WTC11 (cell line): ENCODE data around the gene MED15. TPM values are rescaled to one million over a fixed set of nuclear protein-coding genes. Genes with fewer than 3 reads are reported as not detected.

Experiments
- ATAC-seq: fragments of 200-7000 bp; cut with Tn5 transposase; 2 replicates; pipeline ENCODE4 v1.10.0; 2021; ENCODE audit warnings: mild to moderate bottlenecking, moderate library complexity
- CTCF ChIA-PET: fragments of 300-600 bp; sonication (Branson Sonifier 250); formaldehyde crosslinking; loops from one replicate; lab custom pipeline; 2021; ENCODE audit warnings: antibody characterized with exemption; lab: Charles Lee
- POLR2A ChIA-PET: fragments of 350-600 bp; sonication (Branson Sonifier 250); formaldehyde crosslinking; loops from one replicate; lab custom pipeline; 2021; ENCODE audit warnings: antibody characterized with exemption; lab: Charles Lee
- DNase-seq: peaks from one replicate; pipeline ENCODE4 v3.0.0; 2021; ENCODE audit warnings: low spot score
- H3K27ac Mint-ChIP-seq: 2 replicates; pipeline ENCODE4 v1.8.0; 2021; ENCODE audit warnings: mixed read lengths
- H3K27me3 Mint-ChIP-seq: 2 replicates; pipeline ENCODE4 v1.8.0; 2021; ENCODE audit warnings: low read depth, mild to moderate bottlenecking, moderate library complexity, mixed read lengths
- H3K36me3 Mint-ChIP-seq: 2 replicates; pipeline ENCODE4 v1.8.0; 2021; ENCODE audit warnings: mixed read lengths
- H3K4me1 Mint-ChIP-seq: 2 replicates; pipeline ENCODE4 v1.8.0; 2022; ENCODE audit warnings: mixed read lengths
- H3K4me3 Mint-ChIP-seq: 2 replicates; pipeline ENCODE4 v1.8.0; 2021; ENCODE audit warnings: mild to moderate bottlenecking, moderate library complexity, mixed read lengths
- H3K9me3 Mint-ChIP-seq: 2 replicates; pipeline ENCODE4 v1.8.0; 2021; ENCODE audit warnings: mixed read lengths
- CBFB ChIP-seq: sonication (generic); formaldehyde crosslinking; IDR thresholded peaks from 2 replicates; pipeline ENCODE4 v1.8.1; 2022; ENCODE audit warnings: mild to moderate bottlenecking, low read depth, missing genetic modification reagents
- E2F1 ChIP-seq: sonication (generic); formaldehyde crosslinking; IDR thresholded peaks from 2 replicates; pipeline ENCODE4 v1.8.0; 2022; ENCODE audit warnings: mild to moderate bottlenecking, missing genetic modification reagents
- FOXP4 ChIP-seq: sonication (generic); formaldehyde crosslinking; IDR thresholded peaks from 2 replicates; pipeline ENCODE4 v1.8.0; 2022; ENCODE audit warnings: mild to moderate bottlenecking, missing genetic modification reagents
- IRF1 ChIP-seq: sonication (generic); formaldehyde crosslinking; IDR thresholded peaks from 2 replicates; pipeline ENCODE4 v1.8.0; 2023; ENCODE audit warnings: missing genetic modification reagents
- MXD4 ChIP-seq: fragments of 250-450 bp; sonication (Bioruptor Pico); IDR thresholded peaks from 2 replicates; pipeline ENCODE4 v1.8.0; 2021; ENCODE audit warnings: mild to moderate bottlenecking, moderate library complexity, borderline replicate concordance
- PRDM15 ChIP-seq: sonication (generic); formaldehyde crosslinking; IDR thresholded peaks from 2 replicates; pipeline ENCODE4 v1.8.0; 2022; ENCODE audit warnings: missing genetic modification reagents
- PREB ChIP-seq: sonication (generic); formaldehyde crosslinking; IDR thresholded peaks from 2 replicates; pipeline ENCODE4 v1.8.1; 2022; ENCODE audit warnings: mild to moderate bottlenecking, missing genetic modification reagents, moderate library complexity, borderline replicate concordance
- RORB ChIP-seq: fragments of 250-450 bp; sonication (Bioruptor Pico); IDR thresholded peaks from 2 replicates; pipeline ENCODE4 v1.9.0; 2021; ENCODE audit warnings: mild to moderate bottlenecking
- SMAD4 ChIP-seq: sonication (generic); formaldehyde crosslinking; IDR thresholded peaks from 2 replicates; pipeline ENCODE4 v1.8.0; 2022; ENCODE audit warnings: mild to moderate bottlenecking, missing genetic modification reagents
- STAT6 ChIP-seq: sonication (generic); formaldehyde crosslinking; conservative IDR thresholded peaks from 2 replicates; pipeline ENCODE4 v1.8.1; 2023; ENCODE audit warnings: mild to moderate bottlenecking, low read depth, missing genetic modification reagents, moderate library complexity
- TCF7 ChIP-seq: sonication (generic); formaldehyde crosslinking; IDR thresholded peaks from 2 replicates; pipeline ENCODE4 v1.8.0; 2022; ENCODE audit warnings: mild to moderate bottlenecking, low read depth, missing genetic modification reagents, moderate library complexity
- ZNF138 ChIP-seq: sonication (generic); formaldehyde crosslinking; conservative IDR thresholded peaks from 2 replicates; pipeline ENCODE4 v1.8.1; 2022; ENCODE audit warnings: mild to moderate bottlenecking, moderate library complexity, missing genetic modification reagents
- ZNF232 ChIP-seq: sonication (generic); formaldehyde crosslinking; IDR thresholded peaks from 2 replicates; pipeline ENCODE4 v1.8.0; 2022; ENCODE audit warnings: mild to moderate bottlenecking, missing genetic modification reagents
- ZNF281 ChIP-seq: sonication (generic); formaldehyde crosslinking; IDR thresholded peaks from 2 replicates; pipeline ENCODE4 v1.8.0; 2023; ENCODE audit warnings: mild to moderate bottlenecking, missing genetic modification reagents
- ZNF416 ChIP-seq: fragments of 250-450 bp; sonication (Bioruptor Pico); IDR thresholded peaks from 2 replicates; pipeline ENCODE4 v1.9.0; 2021; ENCODE audit warnings: mild to moderate bottlenecking, inconsistent platforms
- total RNA-seq: library from RNA; stranded (reverse); gene quantifications from 3 replicates; pipeline ENCODE4 v1.2.3, GENCODE V29; 2021

The MED15 gene
- total RNA-seq, 1 experiment from 2014 or later, result 67.7 TPM

GRCh38 chr22:20572132-20572802 is 64.9 kb downstream of the MED15 start:
- ATAC-seq (no peak), DNase-seq (no peak)
- Mint-ChIP-seq H3K27me3 (no peaks in the 10 kb centered on the region), H3K4me1 (no peaks in the 10 kb centered on the region), H3K4me3 (no peak overlapping the region), H3K27ac (no peak overlapping the region), H3K9me3 (no peaks in the 10 kb centered on the region), H3K36me3 (peaks cover 35% of the 10 kb centered on the region)
- ChIA-PET POLR2A (no interaction called here), CTCF (interaction anchor here (1.1 to 2.1 kb wide), 5 partner anchors 8 to 154 kb away, joined by 3 to 15 read pairs (median 7); no protein-coding TSS in a partner anchor)
- TF ChIP-seq SMAD4 (no peak), IRF1 (CRISPR knock-in tag) (no peak), TCF7 (CRISPR knock-in tag) (no peak), PRDM15 (CRISPR knock-in tag) (no peak)

GRCh38 chr22:20573176-20573832 is 65.9 kb downstream of the MED15 start:
- ATAC-seq, result no peak
- CTCF ChIA-PET, result interaction anchor here (0.6 to 2.0 kb wide), 3 partner anchors 10 to 400 kb away, joined by 3 to 7 read pairs (median 3); no protein-coding TSS in a partner anchor
- H3K27me3 Mint-ChIP-seq, result no peaks in the 10 kb centered on the region
- H3K4me3 Mint-ChIP-seq, result no peak overlapping the region
- no peak for DNase-seq
- POLR2A ChIA-PET, result no interaction called here
- H3K36me3 Mint-ChIP-seq, result peaks cover 32% of the 10 kb centered on the region
- no peaks in the 10 kb centered on the region for H3K9me3 Mint-ChIP-seq
- no peaks in the 10 kb centered on the region for H3K4me1 Mint-ChIP-seq
- H3K27ac Mint-ChIP-seq, result no peak overlapping the region; the same call in 1 of the 2 replicates
- TF ChIP-seq RORB (CRISPR knock-in tag) (no peak), ZNF416 (CRISPR knock-in tag) (no peak), ZNF232 (CRISPR knock-in tag) (no peak), PREB (CRISPR knock-in tag) (no peak), STAT6 (no peak), ZNF281 (CRISPR knock-in tag) (no peak), MXD4 (no peak), ZNF138 (no peak), FOXP4 (CRISPR knock-in tag) (no peak), CBFB (CRISPR knock-in tag) (no peak), E2F1 (CRISPR knock-in tag) (no peak), IRF1 (CRISPR knock-in tag) (no peak)
